Peyer's patch (tissue), 4 donors: Measurements from ENCODE around the gene ARID2.

Experiments used
- CTCF ChIP-seq, 6 experiments: fragments of 450-650 bp in 4 of 6; fragments of 200-600 bp in 2 of 6; sonication (generic) in 1 of 6; IDR thresholded peaks; one replicate each; pipeline ENCODE4 v1.5.1; 2017 to 2019; ENCODE audit warnings: antibody characterized with exemption in 6 of 6, mild to moderate bottlenecking in 3 of 6, moderate library complexity in 1 of 6
- POLR2A ChIP-seq, 2 donors: fragments of 450-650 bp; IDR thresholded peaks; one replicate each; pipeline ENCODE4 v1.5.1; 2017; ENCODE audit warnings: antibody characterized with exemption in 2 of 2, mild to moderate bottlenecking in 2 of 2, moderate library complexity in 2 of 2

GRCh38 chr12:45785315-45785714 is 55.8 kb downstream of the ARID2 start:
- no peak for TF ChIP-seq CTCF (IDR thresholded peaks at IDR 0.05)
- TF ChIP-seq POLR2A (IDR thresholded peaks at IDR 0.05): no peak
